CD14-positive monocyte (primary cell): ENCODE data around the gene ARL14EP. TPM values are rescaled to one million over a fixed set of nuclear protein-coding genes. Genes with fewer than 3 reads are reported as not detected.
A peak's percentile ranks its signal among the peaks of the same experiment; 100 is the strongest.

Experiments
- DNase-seq, 3 donors: peaks; one replicate each; pipeline ENCODE4 v3.0.0-alpha.2; 2011 to 2022
- H2AFZ ChIP-seq: 2 replicates; pipeline ENCODE4 v1.6.0; 2012; ENCODE audit warnings: mild to moderate bottlenecking, low read depth, low read length, inconsistent platforms; ENCODE audit not compliant: insufficient read depth, poor library complexity, severe bottlenecking
- H3K27ac ChIP-seq, 2 donors: 1 replicate in 1 of 2; 2 replicates in 1 of 2; pipeline ENCODE4 v1.5.1; 2012 to 2013; ENCODE audit warnings: low read length in 2 of 2, control low read depth in 1 of 2, inconsistent platforms in 1 of 2, low read depth in 1 of 2, mild to moderate bottlenecking in 1 of 2
- H3K27me3 ChIP-seq, 2 donors: one replicate each; pipeline versions ENCODE4 v1.6.0 to v1.6.1; 2011 to 2013; ENCODE audit warnings: low read length in 2 of 2; ENCODE audit not compliant: control insufficient read depth in 2 of 2, insufficient read depth in 2 of 2
- H3K36me3 ChIP-seq, 2 donors: replicated peaks in 1 of 2; 1 replicate in 1 of 2; 2 replicates in 1 of 2; pipeline versions ENCODE4 v1.5.1 to v1.6.1; 2012 to 2013; ENCODE audit warnings: low read length in 2 of 2, control low read depth in 1 of 2, inconsistent platforms in 1 of 2, mild to moderate bottlenecking in 1 of 2; ENCODE audit not compliant: insufficient read depth in 2 of 2, control insufficient read depth in 1 of 2
- H3K4me1 ChIP-seq, 2 donors: 1 replicate in 1 of 2; 2 replicates in 1 of 2; pipeline versions ENCODE4 v1.5.1 to v1.6.1; 2012 to 2013; ENCODE audit warnings: low read length in 2 of 2, control low read depth in 1 of 2, inconsistent platforms in 1 of 2, mild to moderate bottlenecking in 1 of 2, moderate library complexity in 1 of 2; ENCODE audit not compliant: insufficient read depth in 2 of 2, control insufficient read depth in 1 of 2
- H3K4me2 ChIP-seq: replicated peaks from 2 replicates; pipeline ENCODE3; 2012; ENCODE audit warnings: low read length, moderate library complexity, mild to moderate bottlenecking; ENCODE audit not compliant: poor library complexity, severe bottlenecking; ENCODE audit errors: extremely low read depth
- H3K4me3 ChIP-seq, 3 experiments: fragments of 200-600 bp in 1 of 3; sonication (generic) in 1 of 3; replicated peaks in 1 of 3; 1 replicate in 2 of 3; 2 replicates in 1 of 3; pipeline ENCODE4 v1.5.1; 2011 to 2013; ENCODE audit warnings: low read length in 3 of 3, mild to moderate bottlenecking in 3 of 3, control low read depth in 2 of 3, low read depth in 2 of 3, inconsistent platforms in 1 of 3, moderate library complexity in 1 of 3
- H3K79me2 ChIP-seq: 2 replicates; pipeline ENCODE4 v1.6.0; 2012; ENCODE audit warnings: mild to moderate bottlenecking, control low read depth, inconsistent platforms, low read length, moderate library complexity; ENCODE audit not compliant: insufficient read depth
- H3K9ac ChIP-seq: 2 replicates; pipeline ENCODE4 v1.6.0; 2017; ENCODE audit warnings: low read length, mild to moderate bottlenecking; ENCODE audit not compliant: insufficient read depth, poor library complexity, severe bottlenecking
- H3K9me3 ChIP-seq, 2 donors: replicated peaks in 1 of 2; 1 replicate in 1 of 2; 2 replicates in 1 of 2; pipeline versions ENCODE4 v1.5.1 to v1.6.1; 2012 to 2013; ENCODE audit warnings: low read length in 2 of 2, control low read depth in 1 of 2; ENCODE audit not compliant: control insufficient read depth in 1 of 2, insufficient read depth in 1 of 2
- H4K20me1 ChIP-seq: 2 replicates; pipeline ENCODE4 v1.6.0; 2012; ENCODE audit warnings: mild to moderate bottlenecking, low read length, control low read depth, moderate library complexity; ENCODE audit not compliant: insufficient read depth
- H3K27ac Mint-ChIP-seq, 7 donors: one replicate each; pipeline ENCODE4 v1.8.0; 2020; ENCODE audit warnings: mild to moderate bottlenecking in 7 of 7, mixed read lengths in 7 of 7, moderate library complexity in 6 of 7, inconsistent platforms in 2 of 7
- H3K27me3 Mint-ChIP-seq, 3 donors: one replicate each; pipeline ENCODE4 v1.8.0; 2021 to 2022; ENCODE audit warnings: low read depth in 3 of 3, mild to moderate bottlenecking in 3 of 3, mixed read lengths in 3 of 3, moderate library complexity in 3 of 3, inconsistent platforms in 1 of 3
- H3K36me3 Mint-ChIP-seq, 2 donors: one replicate each; pipeline ENCODE4 v1.8.0; 2020; ENCODE audit warnings: mixed read lengths in 2 of 2, inconsistent platforms in 1 of 2, mild to moderate bottlenecking in 1 of 2
- H3K4me1 Mint-ChIP-seq: one replicate; pipeline ENCODE4 v1.8.0; 2020; ENCODE audit warnings: mild to moderate bottlenecking, mixed read lengths
- H3K4me3 Mint-ChIP-seq, 2 donors: one replicate each; pipeline ENCODE4 v1.8.0; 2020; ENCODE audit warnings: mild to moderate bottlenecking in 2 of 2, mixed read lengths in 2 of 2, moderate library complexity in 1 of 2
- H3K9me3 Mint-ChIP-seq, 7 donors: one replicate each; pipeline ENCODE4 v1.8.0; 2020 to 2022; ENCODE audit warnings: mixed read lengths in 7 of 7, mild to moderate bottlenecking in 6 of 7, moderate library complexity in 6 of 7, inconsistent platforms in 2 of 7
- CTCF ChIP-seq: fragments of 200-600 bp; IDR thresholded peaks from one replicate; pipeline ENCODE4 v1.8.0; 2022; ENCODE audit warnings: antibody characterized with exemption, mild to moderate bottlenecking
- WGBS: methylation state at CpG from one replicate; pipeline ENCODE4 v1.1.5; 2013; ENCODE audit warnings: missing lambda C conversion rate; ENCODE audit not compliant: insufficient coverage; 5-methylcytosine and 5-hydroxymethylcytosine counted together
- intact Hi-C, 2 donors: fragments of 100-400 bp; cut with micrococcal nuclease; formaldehyde crosslinking; loops; one replicate each; pipeline versions ENCODE4 v1.15.0 to v1.15.1; 2023
- polyA plus RNA-seq, 3 donors: library from polyadenylated mRNA; depleted of rRNA in 1 of 3; unstranded in 2 of 3; stranded (reverse) in 1 of 3; fragments of 300-500 nt in 2 of 3; fragments of >200 nt in 1 of 3; fragmentation: Illumina TruSeq in 2 of 3; gene quantifications; 1 replicate in 2 of 3; 2 replicates in 1 of 3; pipeline ENCODE4 v1.2.3, GENCODE V29; 2012 to 2021

The ARL14EP gene
- polyA plus RNA-seq, 3 donors, result 9.9 to 32.2 (median 21.2) TPM

GRCh38 chr11:30333405-30333804 is 10.5 kb downstream of the ARL14EP start:
- no peaks in the 10 kb centered on the region for H3K27me3 Mint-ChIP-seq
- H3K27ac ChIP-seq, result no peak overlapping the region
- H3K27me3 ChIP-seq, result no peaks in the 10 kb centered on the region
- no peak overlapping the region for H3K4me3 ChIP-seq
- no peak overlapping the region for H3K4me3 Mint-ChIP-seq
- no peak overlapping the region for H3K27ac Mint-ChIP-seq
- no peak overlapping the region for H2AFZ ChIP-seq
- no peaks in the 10 kb centered on the region for H3K4me1 ChIP-seq
- no CpG with 5 or more reads among the region's 3 CpGs for WGBS
- H3K36me3 Mint-ChIP-seq, result peaks cover 65 to 74% of the 10 kb centered on the region in 2 donors
- H3K4me1 Mint-ChIP-seq, result no peaks in the 10 kb centered on the region
- no peaks in the 10 kb centered on the region for H3K9me3 Mint-ChIP-seq
- peaks cover 15% of the 10 kb centered on the region for H4K20me1 ChIP-seq
- H3K9ac ChIP-seq, result no peak overlapping the region
- intact Hi-C loops, result no loop called here
- no peaks in the 10 kb centered on the region for H3K9me3 ChIP-seq
- peaks cover 51 to 84% of the 10 kb centered on the region in 2 donors for H3K36me3 ChIP-seq
- TF ChIP-seq CTCF, result peak; percentile 37
- no peak overlapping the region for H3K4me2 ChIP-seq
- no peak for DNase-seq
- H3K79me2 ChIP-seq, result peaks cover 39% of the 10 kb centered on the region

GRCh38 chr11:30342736-30343166 is 19.8 kb downstream of the ARL14EP start:
- peaks cover 10 to 14% of the 10 kb centered on the region in 2 donors for H3K36me3 Mint-ChIP-seq
- Histone ChIP-seq H3K27ac (peak overlapping the region in 1 of 2 donors; percentile 72), H3K36me3 (peaks cover 0 to 27% of the 10 kb centered on the region in 2 donors), H4K20me1 (no peaks in the 10 kb centered on the region), H3K9ac (no peak overlapping the region), H3K27me3 (no peaks in the 10 kb centered on the region), H3K79me2 (no peaks in the 10 kb centered on the region), H3K4me2 (peak overlapping the region; percentile 23), H3K4me3 (no peak overlapping the region), H2AFZ (no peak overlapping the region), H3K9me3 (no peaks in the 10 kb centered on the region), H3K4me1 (peaks cover 9 to 27% of the 10 kb centered on the region in 2 donors)
- intact Hi-C loops, result loop anchor here in 1 of 2 donors (10.0 kb wide), 2 partner anchors 142 to 572 kb away; no protein-coding TSS in a partner anchor
- no peaks in the 10 kb centered on the region for H3K9me3 Mint-ChIP-seq
- peak overlapping the region; percentile 16 to 90 (median 72) for H3K27ac Mint-ChIP-seq
- WGBS, result no CpG with 5 or more reads among the region's 1 CpG
- H3K4me3 Mint-ChIP-seq, result peak overlapping the region in 1 of 2 donors; percentile 76
- no peak for TF ChIP-seq CTCF
- H3K4me1 Mint-ChIP-seq, result peaks cover 14% of the 10 kb centered on the region
- H3K27me3 Mint-ChIP-seq, result peaks cover 0 to 1% (median 0%) of the 10 kb centered on the region in 3 donors
- peak; percentile 50 to 66 (median 59) for DNase-seq
